GM21360 (cell line): ENCODE measurements around the gene CCT6B.

Source experiments
- ATAC-seq: cut with Tn5 transposase; IDR thresholded peaks from one replicate; pipeline ENCODE4 v1.9.1; 2021; ENCODE audit warnings: mild to moderate bottlenecking, moderate library complexity; ENCODE audit not compliant: unreplicated experiment

CCT6B gene

DNA sequence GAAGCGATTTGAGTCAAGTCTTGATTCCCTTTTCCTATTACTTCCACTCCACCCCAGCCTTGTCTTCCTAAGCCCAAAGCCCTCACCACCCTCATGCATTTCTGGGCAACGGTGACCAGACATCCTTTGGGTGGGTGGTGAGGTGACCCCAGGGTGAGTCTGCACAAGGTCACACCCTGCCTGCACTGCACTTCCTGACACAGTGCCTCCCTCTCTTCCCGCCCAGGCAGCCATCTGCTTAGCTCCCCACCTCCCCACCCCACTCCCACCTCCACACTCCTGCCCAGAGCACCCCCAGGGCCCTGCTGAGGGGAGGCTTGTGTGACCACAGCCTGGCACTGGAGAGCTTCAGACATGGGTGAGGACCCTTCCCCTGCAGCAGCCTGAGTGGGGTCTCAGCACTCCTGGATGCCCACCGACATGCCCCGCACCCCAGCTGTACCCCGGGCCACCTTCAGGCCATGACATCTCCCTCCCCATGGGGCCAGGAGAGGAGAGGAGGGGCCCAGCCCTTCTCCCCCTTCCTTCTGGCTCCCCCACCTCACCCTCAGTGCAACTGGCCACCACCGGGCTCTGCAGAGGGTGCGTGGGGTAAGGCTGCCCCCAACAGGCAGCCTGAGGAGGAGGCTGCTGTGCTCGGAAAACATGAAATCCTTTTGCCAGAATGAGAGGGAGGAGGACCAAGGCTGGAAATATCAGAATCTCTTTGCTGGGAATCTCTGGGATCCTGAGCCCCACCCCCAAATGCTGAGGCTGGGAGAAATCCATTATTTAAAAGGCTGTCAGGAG is 68.6 kb downstream of the CCT6B start:
- no peak for ATAC-seq

DNA sequence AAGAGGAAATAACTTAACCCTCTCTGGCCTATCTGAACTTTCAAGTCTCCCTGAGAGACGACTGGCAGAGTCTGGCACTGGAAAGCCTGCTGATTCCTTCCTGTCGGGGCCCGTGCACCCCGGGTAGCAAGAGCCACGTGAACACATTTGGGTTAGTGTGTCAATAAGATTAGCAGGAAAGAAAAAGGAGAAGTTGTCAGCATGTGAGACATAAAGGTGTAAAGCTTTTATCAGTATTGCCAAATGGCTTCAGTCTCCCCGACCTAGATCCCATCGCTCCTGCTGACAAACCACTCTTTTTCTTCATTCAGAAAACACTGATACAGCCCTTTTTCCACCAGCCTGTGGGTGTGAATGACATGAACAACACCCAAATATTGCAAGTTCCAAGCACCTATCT is 74.4 kb downstream of the CCT6B start:
- no peak for ATAC-seq

DNA sequence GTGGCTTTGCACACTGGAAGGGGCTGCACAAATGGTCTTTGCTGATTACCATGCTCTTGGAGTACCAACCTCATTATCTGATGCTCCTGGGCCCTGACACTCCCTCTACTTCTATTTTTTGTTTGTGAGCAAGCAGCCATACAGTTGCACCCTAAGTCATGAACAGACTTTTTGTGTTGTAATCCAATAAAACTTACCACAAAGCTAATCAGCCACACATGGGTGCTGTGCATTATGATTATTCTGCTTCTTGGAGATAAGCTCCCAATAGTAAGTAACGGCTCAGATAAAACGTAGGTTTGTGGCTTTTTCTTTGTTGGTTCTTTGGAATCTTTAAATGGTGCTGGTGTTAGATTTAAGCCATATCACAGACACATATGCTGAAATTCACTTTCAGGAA is 76.2 kb downstream of the CCT6B start:
- ATAC-seq: no peak

DNA sequence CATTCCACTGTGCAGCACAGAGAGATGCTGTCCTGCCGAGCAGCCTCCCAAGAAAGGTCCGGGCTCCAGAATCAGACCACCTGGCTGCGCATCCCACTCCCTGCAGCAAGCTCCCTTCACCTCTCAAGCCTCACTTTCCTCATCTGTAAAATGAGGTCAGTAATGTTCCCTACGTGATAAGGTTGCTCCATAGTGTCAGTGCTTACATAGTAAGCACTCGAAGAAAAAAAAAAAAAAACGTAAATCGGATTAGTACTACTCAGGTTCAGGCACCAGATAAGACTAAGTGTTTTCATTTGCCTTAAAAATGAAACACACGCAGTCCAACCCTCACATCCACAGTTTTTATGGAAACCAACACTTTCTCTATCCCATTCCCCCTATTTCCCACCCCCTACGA is 76.7 kb downstream of the CCT6B start:
- ATAC-seq: no peak

DNA sequence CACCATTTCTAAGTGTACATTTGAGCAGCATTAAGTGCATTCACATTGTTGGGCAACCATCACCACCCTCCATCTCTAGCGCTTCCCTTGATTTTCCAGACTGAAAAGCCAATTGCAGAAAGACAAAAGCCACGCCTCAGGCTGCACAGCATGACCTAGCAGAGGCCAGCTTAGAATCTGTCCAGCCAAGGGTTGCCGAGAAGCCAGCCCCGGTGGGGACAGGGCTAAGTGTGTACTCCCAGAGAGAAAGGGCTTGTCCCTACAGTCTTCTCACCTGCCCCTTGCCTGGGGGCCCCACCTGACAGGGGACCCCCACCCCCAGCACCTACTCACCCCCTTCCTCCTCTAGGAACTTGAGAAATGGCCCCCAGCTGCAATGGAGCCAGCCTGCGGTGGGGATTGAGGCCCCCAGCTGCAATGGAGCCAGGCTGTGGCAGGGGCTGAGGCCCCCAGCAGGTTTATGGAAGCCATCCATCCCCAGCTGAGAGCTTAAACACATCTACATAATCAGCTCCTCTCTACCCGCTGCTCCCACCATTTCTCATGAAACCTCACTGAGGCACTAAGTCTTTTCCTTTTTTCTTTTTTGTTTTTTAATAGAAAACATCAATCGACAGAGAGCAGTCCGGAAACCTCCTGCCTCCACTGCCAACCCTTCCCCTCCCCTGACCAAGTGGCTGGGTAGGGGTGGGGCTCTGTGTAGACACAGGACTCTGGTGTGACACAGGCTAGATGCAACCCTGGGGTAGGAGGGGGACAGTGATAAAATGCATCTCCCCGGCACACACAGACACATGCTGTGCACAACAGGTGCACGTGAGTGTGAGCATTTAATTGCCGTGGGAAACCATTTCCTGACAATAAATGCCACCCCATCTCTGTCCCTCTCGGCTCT is 77.9 kb downstream of the CCT6B start:
- ATAC-seq: no peak

DNA sequence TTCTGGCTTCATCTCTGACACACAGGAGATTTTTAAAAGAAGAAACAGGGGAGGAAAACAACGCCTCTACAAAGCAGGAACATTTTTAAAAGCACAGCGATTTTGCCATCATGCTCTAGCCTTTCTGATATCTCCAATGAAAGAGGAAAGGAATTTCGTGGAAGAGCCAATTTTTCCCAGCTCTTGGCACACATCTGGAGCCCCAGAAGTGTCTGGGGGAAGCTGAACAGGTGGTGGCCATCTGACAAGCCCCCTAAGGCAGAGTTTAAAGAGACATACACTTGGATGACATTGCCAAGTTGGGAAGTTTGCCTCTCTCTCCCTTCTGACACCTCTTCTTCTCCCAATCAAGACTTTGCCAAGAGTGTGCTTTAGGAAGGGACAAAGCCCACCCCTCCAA is 82.1 kb downstream of the CCT6B start:
- no peak for ATAC-seq
